Gastroesophageal sphincter (tissue), 3 donors: ENCODE results near the gene AP4S1.

Experiments
- EP300 ChIP-seq: sonication (generic); formaldehyde crosslinking; IDR thresholded peaks from one replicate; pipeline ENCODE4 v1.6.1; 2017; ENCODE audit warnings: antibody characterized with exemption, mild to moderate bottlenecking
- TF ChIP-seq, protein P1 (sequence below), 4 experiments: fragments of 200-600 bp in 2 of 4; fragments of 450-650 bp in 2 of 4; sonication (generic) in 1 of 4; IDR thresholded peaks; one replicate each; pipeline ENCODE4 v1.5.1; 2017 to 2019; ENCODE audit warnings: antibody characterized with exemption in 4 of 4, mild to moderate bottlenecking in 2 of 4, moderate library complexity in 2 of 4

DNA sequence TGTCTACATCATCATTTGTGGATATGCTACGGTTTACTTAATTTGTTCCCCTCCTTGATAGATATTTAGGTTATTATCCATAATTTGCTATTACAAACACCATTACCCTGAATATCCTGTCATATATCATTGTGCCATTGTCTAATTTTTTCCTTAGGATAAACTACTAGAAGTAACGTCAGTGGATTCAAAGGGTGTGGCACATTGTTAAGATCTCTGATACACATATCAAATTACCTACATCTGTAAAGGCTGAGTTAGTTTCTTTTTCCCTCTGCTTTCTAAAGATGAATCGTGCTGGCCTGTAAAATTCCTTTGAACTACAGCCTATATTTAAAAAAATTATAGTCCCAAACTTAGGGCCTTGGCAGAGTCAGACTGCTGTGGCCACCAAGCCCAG is 54.6 kb downstream of the AP4S1 start:
- no peak for TF ChIP-seq EP300
- TF ChIP-seq, protein P1, sequence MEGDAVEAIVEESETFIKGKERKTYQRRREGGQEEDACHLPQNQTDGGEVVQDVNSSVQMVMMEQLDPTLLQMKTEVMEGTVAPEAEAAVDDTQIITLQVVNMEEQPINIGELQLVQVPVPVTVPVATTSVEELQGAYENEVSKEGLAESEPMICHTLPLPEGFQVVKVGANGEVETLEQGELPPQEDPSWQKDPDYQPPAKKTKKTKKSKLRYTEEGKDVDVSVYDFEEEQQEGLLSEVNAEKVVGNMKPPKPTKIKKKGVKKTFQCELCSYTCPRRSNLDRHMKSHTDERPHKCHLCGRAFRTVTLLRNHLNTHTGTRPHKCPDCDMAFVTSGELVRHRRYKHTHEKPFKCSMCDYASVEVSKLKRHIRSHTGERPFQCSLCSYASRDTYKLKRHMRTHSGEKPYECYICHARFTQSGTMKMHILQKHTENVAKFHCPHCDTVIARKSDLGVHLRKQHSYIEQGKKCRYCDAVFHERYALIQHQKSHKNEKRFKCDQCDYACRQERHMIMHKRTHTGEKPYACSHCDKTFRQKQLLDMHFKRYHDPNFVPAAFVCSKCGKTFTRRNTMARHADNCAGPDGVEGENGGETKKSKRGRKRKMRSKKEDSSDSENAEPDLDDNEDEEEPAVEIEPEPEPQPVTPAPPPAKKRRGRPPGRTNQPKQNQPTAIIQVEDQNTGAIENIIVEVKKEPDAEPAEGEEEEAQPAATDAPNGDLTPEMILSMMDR (IDR thresholded peaks at IDR 0.05) = no peak
